Liver (tissue), 9 donors: ENCODE data around the gene CSF3R. TPM values are rescaled to one million over a fixed set of nuclear protein-coding genes. Genes with fewer than 3 reads are reported as not detected.

Experiments
- DNase-seq: peaks from one replicate; pipeline ENCODE4 v3.0.0-alpha.2; 2017; ENCODE audit warnings: low spot score
- H3K27ac ChIP-seq, 2 donors: one replicate each; pipeline ENCODE4 v1.7.0; 2013; ENCODE audit warnings: inconsistent platforms in 2 of 2, low read length in 2 of 2, control low read depth in 1 of 2, low read depth in 1 of 2, mild to moderate bottlenecking in 1 of 2
- H3K27me3 ChIP-seq, 4 donors: one replicate each; pipeline versions ENCODE4 v1.6.1 to v1.7.0; 2013; ENCODE audit warnings: low read length in 3 of 4, inconsistent platforms in 1 of 4, mild to moderate bottlenecking in 1 of 4, moderate library complexity in 1 of 4; ENCODE audit not compliant: control insufficient read depth in 4 of 4, insufficient read depth in 4 of 4
- H3K36me3 ChIP-seq, 4 donors: one replicate each; pipeline versions ENCODE4 v1.6.1 to v1.7.0; 2013; ENCODE audit warnings: low read length in 3 of 4, mild to moderate bottlenecking in 3 of 4, low read depth in 1 of 4, moderate library complexity in 1 of 4; ENCODE audit not compliant: control insufficient read depth in 4 of 4, insufficient read depth in 3 of 4
- H3K4me1 ChIP-seq, 4 donors: one replicate each; pipeline versions ENCODE4 v1.6.1 to v1.7.0; 2013; ENCODE audit warnings: low read length in 3 of 4, mild to moderate bottlenecking in 3 of 4, moderate library complexity in 1 of 4; ENCODE audit not compliant: control insufficient read depth in 4 of 4, insufficient read depth in 4 of 4
- H3K4me3 ChIP-seq, 3 donors: one replicate each; pipeline versions ENCODE4 v1.6.1 to v1.7.0; 2013; ENCODE audit warnings: low read length in 3 of 3, control low read depth in 1 of 3, low read depth in 1 of 3, mild to moderate bottlenecking in 1 of 3
- H3K9ac ChIP-seq, 2 donors: one replicate each; pipeline ENCODE4 v1.7.0; 2013; ENCODE audit warnings: low read length in 2 of 2, mild to moderate bottlenecking in 2 of 2, moderate library complexity in 2 of 2, control low read depth in 1 of 2, low read depth in 1 of 2
- H3K9me3 ChIP-seq, 4 donors: one replicate each; pipeline versions ENCODE4 v1.6.1 to v1.7.0; 2013; ENCODE audit warnings: low read length in 3 of 4; ENCODE audit not compliant: control insufficient read depth in 4 of 4
- ATF3 ChIP-seq: IDR thresholded peaks from 2 replicates; pipeline ENCODE4 v1.6.1; 2016; ENCODE audit warnings: antibody characterized with exemption
- CTCF ChIP-seq: fragments of 150-350 bp; IDR thresholded peaks from 2 replicates; pipeline ENCODE4 v1.5.1; 2017; ENCODE audit warnings: improper control_type of control experiment, low read depth, low read length; ENCODE audit not compliant: missing input control
- FOXA1 ChIP-seq: IDR thresholded peaks from 2 replicates; pipeline ENCODE4 v1.6.1; 2016; ENCODE audit warnings: antibody characterized with exemption
- FOXA2 ChIP-seq: IDR thresholded peaks from 2 replicates; pipeline ENCODE4 v1.6.1; 2016; ENCODE audit warnings: antibody characterized with exemption
- GABPA ChIP-seq, 2 donors: IDR thresholded peaks in 1 of 2; conservative IDR thresholded peaks in 1 of 2; 2 replicates each; pipeline ENCODE4 v1.6.1; 2016; ENCODE audit warnings: antibody characterized with exemption in 2 of 2, mild to moderate bottlenecking in 1 of 2, moderate library complexity in 1 of 2
- HNF4A ChIP-seq, 2 donors: conservative IDR thresholded peaks; 2 replicates each; pipeline ENCODE4 v1.6.1; 2016; ENCODE audit warnings: antibody characterized with exemption in 2 of 2, mild to moderate bottlenecking in 2 of 2
- HNF4G ChIP-seq: IDR thresholded peaks from 2 replicates; pipeline ENCODE4 v1.6.1; 2016; ENCODE audit warnings: antibody characterized with exemption
- JUND ChIP-seq, 2 donors: IDR thresholded peaks; 2 replicates each; pipeline ENCODE4 v1.6.1; 2016; ENCODE audit warnings: antibody characterized with exemption in 2 of 2
- MAX ChIP-seq: IDR thresholded peaks from 2 replicates; pipeline ENCODE4 v1.6.1; 2016; ENCODE audit warnings: antibody characterized with exemption
- NR2F2 ChIP-seq: IDR thresholded peaks from 2 replicates; pipeline ENCODE4 v1.6.1; 2016; ENCODE audit warnings: antibody characterized with exemption
- RAD21 ChIP-seq, 2 donors: IDR thresholded peaks; 2 replicates each; pipeline ENCODE4 v1.6.1; 2016; ENCODE audit warnings: antibody characterized with exemption in 2 of 2, mild to moderate bottlenecking in 2 of 2
- REST ChIP-seq: IDR thresholded peaks from 2 replicates; pipeline ENCODE4 v1.6.1; 2016; ENCODE audit warnings: antibody characterized with exemption, mild to moderate bottlenecking
- RXRA ChIP-seq, 2 donors: IDR thresholded peaks; 2 replicates each; pipeline ENCODE4 v1.6.1; 2017 to 2018; ENCODE audit warnings: antibody characterized with exemption in 2 of 2, mild to moderate bottlenecking in 1 of 2
- SP1 ChIP-seq: IDR thresholded peaks from 2 replicates; pipeline ENCODE4 v1.6.1; 2018; ENCODE audit warnings: antibody characterized with exemption, mild to moderate bottlenecking
- TAF1 ChIP-seq: conservative IDR thresholded peaks from 2 replicates; pipeline ENCODE4 v1.6.1; 2016; ENCODE audit warnings: antibody characterized with exemption, mild to moderate bottlenecking
- YY1 ChIP-seq: IDR thresholded peaks from 2 replicates; pipeline ENCODE4 v1.6.1; 2016; ENCODE audit warnings: antibody characterized with exemption, mild to moderate bottlenecking
- ZBTB33 ChIP-seq: IDR thresholded peaks from 2 replicates; pipeline ENCODE4 v1.6.1; 2016; ENCODE audit warnings: antibody characterized with exemption
- WGBS: extraction: QIAGEN DNeasy Blood & Tissue Kit; methylation state at CpG from one replicate; pipeline ENCODE4 v1.1.7; 2013; 5-methylcytosine and 5-hydroxymethylcytosine counted together
- polyA plus RNA-seq, 2 donors: library from polyadenylated mRNA; stranded (reverse) in 1 of 2; unstranded in 1 of 2; fragments of 200-250 nt in 1 of 2; fragments of >200 nt in 1 of 2; fragmentation: Nextera tagmentation in 1 of 2; extraction: Ambion mirVana in 1 of 2; gene quantifications; one replicate each; pipeline versions ENCODE4 v1.2.1 to v1.2.3, GENCODE V29; 2013 to 2015
- total RNA-seq, 2 donors: library from RNA; depleted of rRNA; stranded (reverse); fragments of >200 nt; gene quantifications; one replicate each; pipeline ENCODE4 v1.2.3, GENCODE V29; 2014
- donor health status: healthy.
- donor health status: healthy.
- donor health status: healthy.
- donor health status: healthy.
- donor health status: healthy.

The CSF3R gene
- total and polyA plus RNA-seq, 4 donors = 6.7 to 81.3 (median 15.9) TPM

GRCh38 chr1:36450270-36450918 lies 32.3 kb downstream of the CSF3R start, which contains the start of gene OSCP1:
Gene OSCP1 (minus strand): TSS chr1:36450451. CDS start chr1:36450369, 82 bp downstream.
- Histone ChIP-seq H3K4me3 (peak within 1 kb of the TSS; percentile 56 to 75 (median 67)), H3K9me3 (no peaks in the 10 kb centered on the region), H3K36me3 (peaks cover 0 to 10% (median 6%) of the 10 kb centered on the region in 4 donors), H3K4me1 (peaks cover 3 to 13% (median 6%) of the 10 kb centered on the region in 4 donors), H3K27me3 (no peaks in the 10 kb centered on the region), H3K9ac (peak within 1 kb of the TSS; percentile 69 to 78), H3K27ac (peak within 1 kb of the TSS; percentile 89 to 91)
- DNase-seq = peak; percentile 94
- TF ChIP-seq REST = peak; percentile 65
- peak in 1 of 2 donors; percentile 50 for TF ChIP-seq HNF4A (conservative IDR thresholded peaks at IDR 0.05)
- TF ChIP-seq JUND (IDR thresholded peaks at IDR 0.05) = no peak
- TF ChIP-seq ZBTB33 = no peak
- TF ChIP-seq MAX = peak; percentile 39
- no peak for TF ChIP-seq NR2F2
- peak in 1 of 2 donors; percentile 43 for TF ChIP-seq GABPA (IDR thresholded peaks at IDR 0.05 in 1 of 2, conservative IDR thresholded peaks at IDR 0.05 in 1 of 2)
- TF ChIP-seq TAF1 = no peak
- TF ChIP-seq YY1 = peak; percentile 80
- no peak for TF ChIP-seq CTCF
- peak; percentile 98 for TF ChIP-seq SP1
- no peak for TF ChIP-seq HNF4G
- TF ChIP-seq RAD21 (IDR thresholded peaks at IDR 0.05) = peak in 1 of 2 donors; percentile 6
- peak; percentile 30 for TF ChIP-seq FOXA1
- no peak for TF ChIP-seq FOXA2
- TF ChIP-seq RXRA (IDR thresholded peaks at IDR 0.05) = peak in 1 of 2 donors; percentile 30
- no peak for TF ChIP-seq ATF3
- WGBS = 1% methylated on average over 48 of the region's 48 CpGs
